ENCODE results near the gene HEXD. TPM values are rescaled to one million over a fixed set of nuclear protein-coding genes. Genes with fewer than 3 reads are reported as not detected.
"Not testable (repeated sequence)": the region's sequence is repeated elsewhere in the genome, so short reads cannot be mapped to it uniquely, and the experiment has no call there.

Gene HEXD
- total RNA-seq, 2 experiments from 2014 or later: 87.9 to 93.2 TPM

DNA sequence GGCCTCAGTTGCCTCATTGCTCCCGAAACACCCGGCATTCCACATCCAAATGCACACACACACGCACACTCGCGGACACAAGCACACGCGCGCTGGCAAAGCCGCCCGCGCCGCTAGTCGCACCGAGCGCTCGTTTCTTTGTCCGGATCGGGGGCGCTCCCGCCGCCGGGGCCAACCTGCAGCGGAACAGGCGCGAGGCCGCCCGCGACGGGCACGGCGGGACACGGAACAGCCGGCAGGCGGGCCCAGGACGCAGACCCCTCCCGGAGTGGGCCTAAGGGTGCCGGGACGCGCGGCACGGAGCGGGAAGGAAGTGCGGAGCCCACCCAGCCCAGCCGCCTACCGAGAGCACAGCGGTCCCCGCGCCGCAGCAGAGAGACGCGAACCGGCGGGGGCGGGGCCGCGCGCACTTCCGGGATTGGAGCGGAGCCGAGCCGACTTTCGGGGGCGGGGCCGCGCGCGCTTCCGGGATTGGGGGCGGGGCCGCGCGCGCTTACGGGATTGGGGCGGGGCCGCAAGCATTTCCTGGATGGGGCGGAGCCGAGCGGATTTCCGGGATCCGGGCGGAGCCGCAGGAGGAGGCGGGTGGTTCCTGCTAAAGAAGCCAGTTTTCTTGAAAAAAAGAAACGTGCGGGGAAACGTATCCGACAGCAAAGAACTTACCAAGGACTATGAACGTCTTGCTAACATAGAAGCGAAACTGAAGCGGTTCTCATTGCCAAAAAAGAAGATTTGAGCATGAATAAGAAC is 32.4 kb downstream of the HEXD start, which contains the start of gene CYBC1:
Gene CYBC1, minus strand, starts transcription at position 396 of the 750 bp plus-strand sequence. CDS start 1,498 bp downstream, outside the sequence.
- intact Hi-C loops (cut with micrococcal nuclease; ENCODE audit: unreplicated experiment): no loop called here
- H3K9me3 ChIP-seq (ENCODE audit: low read length): peaks cover 11% of the 10 kb centered on the region; the same call in 1 of the 2 replicates
- H3K27ac ChIP-seq (ENCODE audit: low read depth, low read length, poor library complexity, severe bottlenecking): peak within 1 kb of the TSS; percentile 98
- ChIA-PET POLR2A (interaction anchor here (1.1 to 2.0 kb wide), 3 partner anchors 31 to 100 kb away, joined by 3 to 11 read pairs (median 4); no protein-coding TSS in a partner anchor), CTCF (ENCODE audit: unreplicated experiment) (interaction anchor here (0.7 kb wide), 1 partner anchor 30 kb away, joined by 4 read pairs; no protein-coding TSS in a partner anchor)
- peak within 1 kb of the TSS; percentile 11; the same call in 1 of the 2 replicates for H2AFZ ChIP-seq (ENCODE audit: low read length)
- peaks cover 3% of the 10 kb centered on the region for H4K20me1 ChIP-seq (ENCODE audit: insufficient read depth, low read length)
- no peak for TF ChIP-seq EZH2phosphoT487 (IDR thresholded peaks at IDR 0.05; ENCODE audit: borderline replicate concordance, low read depth, low read length)
- TF ChIP-seq, protein P1, sequence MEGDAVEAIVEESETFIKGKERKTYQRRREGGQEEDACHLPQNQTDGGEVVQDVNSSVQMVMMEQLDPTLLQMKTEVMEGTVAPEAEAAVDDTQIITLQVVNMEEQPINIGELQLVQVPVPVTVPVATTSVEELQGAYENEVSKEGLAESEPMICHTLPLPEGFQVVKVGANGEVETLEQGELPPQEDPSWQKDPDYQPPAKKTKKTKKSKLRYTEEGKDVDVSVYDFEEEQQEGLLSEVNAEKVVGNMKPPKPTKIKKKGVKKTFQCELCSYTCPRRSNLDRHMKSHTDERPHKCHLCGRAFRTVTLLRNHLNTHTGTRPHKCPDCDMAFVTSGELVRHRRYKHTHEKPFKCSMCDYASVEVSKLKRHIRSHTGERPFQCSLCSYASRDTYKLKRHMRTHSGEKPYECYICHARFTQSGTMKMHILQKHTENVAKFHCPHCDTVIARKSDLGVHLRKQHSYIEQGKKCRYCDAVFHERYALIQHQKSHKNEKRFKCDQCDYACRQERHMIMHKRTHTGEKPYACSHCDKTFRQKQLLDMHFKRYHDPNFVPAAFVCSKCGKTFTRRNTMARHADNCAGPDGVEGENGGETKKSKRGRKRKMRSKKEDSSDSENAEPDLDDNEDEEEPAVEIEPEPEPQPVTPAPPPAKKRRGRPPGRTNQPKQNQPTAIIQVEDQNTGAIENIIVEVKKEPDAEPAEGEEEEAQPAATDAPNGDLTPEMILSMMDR (conservative IDR thresholded peaks at IDR 0.05; ENCODE audit: low read length): no peak
- peaks cover 40% of the 10 kb centered on the region for H3K4me1 ChIP-seq (ENCODE audit: insufficient read depth, low read length, poor library complexity, severe bottlenecking)
- peak within 1 kb of the TSS; percentile 80 for H3K4me3 ChIP-seq (ENCODE audit: low read depth, low read length, poor library complexity, severe bottlenecking)
- peak; percentile 99 for DNase-seq (ENCODE audit: low spot score)
- H3K36me3 ChIP-seq (ENCODE audit: insufficient read depth, low read length): peaks cover 35% of the 10 kb centered on the region
- TSS peak; percentile 82 for BruUV-seq (replicated peaks)
- peaks cover 37% of the 10 kb centered on the region for H3K79me2 ChIP-seq (ENCODE audit: insufficient read depth, low read depth, low read length)
- H3K9me2 ChIP-seq (ENCODE audit: insufficient read depth, low read length): no peaks in the 10 kb centered on the region
- H3K4me2 ChIP-seq (ENCODE audit: low read length): peak within 1 kb of the TSS; percentile 83

DNA sequence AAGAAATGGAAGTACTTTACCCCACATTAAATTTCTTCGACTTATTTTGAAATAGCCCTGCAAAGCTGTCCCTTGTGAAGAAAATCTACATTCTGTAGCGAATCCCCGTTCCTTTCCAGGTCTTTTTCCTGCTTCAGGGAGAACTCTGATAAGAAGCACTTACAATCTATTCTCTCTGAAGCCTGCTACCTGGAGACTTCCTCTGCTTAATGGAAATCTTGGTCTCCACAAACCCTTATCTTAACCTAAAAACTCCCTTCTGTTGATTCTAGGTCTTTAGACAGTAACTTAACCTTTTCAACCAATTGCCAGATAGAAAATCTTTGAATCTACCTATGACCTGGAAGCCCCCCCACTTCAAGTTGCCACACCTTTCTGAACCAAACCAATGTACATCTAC is 34.0 kb downstream of the HEXD start:
- no peaks in the 10 kb centered on the region for H3K9me2 ChIP-seq (ENCODE audit: insufficient read depth, low read length)
- no TSS peak for BruUV-seq (replicated peaks)
- peaks cover 29% of the 10 kb centered on the region for H3K36me3 ChIP-seq (ENCODE audit: insufficient read depth, low read length)
- H4K20me1 ChIP-seq (ENCODE audit: insufficient read depth, low read length): no peaks in the 10 kb centered on the region; the same call in 1 of the 2 replicates
- ChIA-PET CTCF (ENCODE audit: unreplicated experiment) (no interaction called here), POLR2A (no interaction called here)
- peaks cover 20% of the 10 kb centered on the region; the same call in 1 of the 2 replicates for H3K9me3 ChIP-seq (ENCODE audit: low read length)
- H3K79me2 ChIP-seq (ENCODE audit: insufficient read depth, low read depth, low read length): peaks cover 20% of the 10 kb centered on the region
- H3K4me2 ChIP-seq (ENCODE audit: low read length): no peak overlapping the region
- H3K27ac ChIP-seq (ENCODE audit: low read depth, low read length, poor library complexity, severe bottlenecking): no peak overlapping the region
- no peak overlapping the region for H2AFZ ChIP-seq (ENCODE audit: low read length)
- no peak for TF ChIP-seq EZH2phosphoT487 (IDR thresholded peaks at IDR 0.05; ENCODE audit: borderline replicate concordance, low read depth, low read length)
- TF ChIP-seq, protein P1 (conservative IDR thresholded peaks at IDR 0.05; ENCODE audit: low read length): no peak
- no peak overlapping the region for H3K4me3 ChIP-seq (ENCODE audit: low read depth, low read length, poor library complexity, severe bottlenecking)
- intact Hi-C loops (cut with micrococcal nuclease; ENCODE audit: unreplicated experiment): no loop called here
- no peak for DNase-seq (ENCODE audit: low spot score)
- peaks cover 35% of the 10 kb centered on the region for H3K4me1 ChIP-seq (ENCODE audit: insufficient read depth, low read length, poor library complexity, severe bottlenecking)

DNA sequence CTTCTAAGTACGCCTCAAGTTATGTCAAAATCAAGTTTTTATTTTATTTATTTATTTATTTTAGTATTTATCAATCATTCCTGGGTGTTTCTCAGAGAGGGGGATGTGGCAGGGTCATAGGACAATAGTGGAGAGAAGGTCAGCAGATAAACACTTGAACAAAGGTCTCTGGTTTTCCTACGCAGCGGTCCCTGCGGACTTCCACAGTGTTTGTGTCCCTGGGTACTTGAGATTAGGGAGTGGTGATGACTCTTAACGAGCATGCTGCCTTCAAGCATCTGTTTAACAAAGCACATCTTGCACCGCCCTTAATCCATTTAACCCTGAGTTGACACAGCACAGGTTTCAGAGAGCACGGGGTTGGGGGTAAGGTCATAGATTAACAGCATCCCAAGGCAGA is 35.0 kb downstream of the HEXD start:
- peaks cover 10% of the 10 kb centered on the region; the same call in 1 of the 2 replicates for H3K79me2 ChIP-seq (ENCODE audit: insufficient read depth, low read depth, low read length)
- CTCF ChIA-PET (ENCODE audit: unreplicated experiment); intact Hi-C loops (cut with micrococcal nuclease; ENCODE audit: unreplicated experiment); BruUV-seq (replicated peaks); H3K27ac ChIP-seq (ENCODE audit: low read depth, low read length, poor library complexity, severe bottlenecking); H4K20me1 ChIP-seq (ENCODE audit: insufficient read depth, low read length); DNase-seq (ENCODE audit: low spot score); H3K9me2 ChIP-seq (ENCODE audit: insufficient read depth, low read length); H2AFZ ChIP-seq (ENCODE audit: low read length); H3K4me3 ChIP-seq (ENCODE audit: low read depth, low read length, poor library complexity, severe bottlenecking); H3K4me2 ChIP-seq (ENCODE audit: low read length): not testable (repeated sequence)
- peaks cover 19% of the 10 kb centered on the region for H3K36me3 ChIP-seq (ENCODE audit: insufficient read depth, low read length)
- peaks cover 20% of the 10 kb centered on the region; the same call in 1 of the 2 replicates for H3K9me3 ChIP-seq (ENCODE audit: low read length)
- peaks cover 32% of the 10 kb centered on the region for H3K4me1 ChIP-seq (ENCODE audit: insufficient read depth, low read length, poor library complexity, severe bottlenecking)
- POLR2A ChIA-PET: interaction anchor here (0.6 to 0.7 kb wide), 2 partner anchors 82 to 85 kb away, joined by 3 read pairs; no protein-coding TSS in a partner anchor

DNA sequence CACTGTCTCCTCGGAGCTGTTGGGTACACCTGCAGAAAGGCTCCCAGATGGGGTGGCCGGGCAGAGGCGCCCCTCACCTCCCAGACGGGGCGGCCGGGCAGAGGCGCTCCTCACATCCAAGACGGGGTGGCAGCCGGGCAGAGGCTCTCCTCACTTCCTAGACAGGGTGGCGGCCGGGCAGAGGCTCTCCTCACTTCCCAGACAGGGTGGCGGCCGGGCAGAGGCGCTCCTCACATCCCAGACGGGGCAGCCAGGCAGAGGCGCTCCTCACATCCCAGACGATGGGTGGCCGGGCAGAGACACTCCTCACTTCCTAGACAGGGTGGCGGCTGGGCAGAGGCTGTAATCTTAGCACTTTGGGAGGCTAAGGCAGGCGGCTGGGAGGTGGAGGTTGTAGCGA is 35.6 kb downstream of the HEXD start:
- H3K4me3 ChIP-seq (ENCODE audit: low read depth, low read length, poor library complexity, severe bottlenecking); H3K9me2 ChIP-seq (ENCODE audit: insufficient read depth, low read length); H3K4me2 ChIP-seq (ENCODE audit: low read length); POLR2A ChIA-PET; CTCF ChIA-PET (ENCODE audit: unreplicated experiment); H3K79me2 ChIP-seq (ENCODE audit: insufficient read depth, low read depth, low read length); H2AFZ ChIP-seq (ENCODE audit: low read length); BruUV-seq (replicated peaks); H4K20me1 ChIP-seq (ENCODE audit: insufficient read depth, low read length); H3K27ac ChIP-seq (ENCODE audit: low read depth, low read length, poor library complexity, severe bottlenecking); intact Hi-C loops (cut with micrococcal nuclease; ENCODE audit: unreplicated experiment): not testable (repeated sequence)
- Histone ChIP-seq H3K4me1 (ENCODE audit: insufficient read depth, low read length, poor library complexity, severe bottlenecking) (peaks cover 30% of the 10 kb centered on the region), H3K36me3 (ENCODE audit: insufficient read depth, low read length) (peaks cover 17% of the 10 kb centered on the region), H3K9me3 (ENCODE audit: low read length) (peaks cover 20% of the 10 kb centered on the region; the same call in 1 of the 2 replicates)
- peak; percentile 45 for DNase-seq (ENCODE audit: low spot score)
